HG03354 (cell line): ENCODE results near the gene SYTL2.

Experiments used
- ATAC-seq: cut with Tn5 transposase; IDR thresholded peaks from one replicate; pipeline ENCODE4 v1.9.1; 2021; ENCODE audit warnings: mild to moderate bottlenecking; ENCODE audit not compliant: unreplicated experiment, poor library complexity, severe bottlenecking

Gene SYTL2

GRCh38 chr11:85827748-85828639 lies 17.1 kb upstream of the SYTL2 start:
- ATAC-seq: no peak

GRCh38 chr11:85826116-85826855 lies 15.3 kb upstream of the SYTL2 start:
- peak; percentile 58 for ATAC-seq

- no peak for ATAC-seq
Measured at GRCh38 chr11:85825616-85826015, 14.7 kb upstream of the SYTL2 start.

- no peak for ATAC-seq
Measured at GRCh38 chr11:85823816-85824215, 12.9 kb upstream of the SYTL2 start.

GRCh38 chr11:85822814-85823213 lies 11.9 kb upstream of the SYTL2 start:
- no peak for ATAC-seq

GRCh38 chr11:85821636-85822035 lies 10.7 kb upstream of the SYTL2 start:
- no peak for ATAC-seq

GRCh38 chr11:85819441-85819840 lies 8.5 kb upstream of the SYTL2 start:
- ATAC-seq: no peak

GRCh38 chr11:85815186-85815931 lies 4.4 kb upstream of the SYTL2 start:
- no peak for ATAC-seq

GRCh38 chr11:85813721-85814120 lies 2.8 kb upstream of the SYTL2 start:
- no peak for ATAC-seq

- ATAC-seq: no peak
Measured at GRCh38 chr11:85811624-85812023, 683 bp upstream of the SYTL2 start.

- no peak for ATAC-seq
Measured at GRCh38 chr11:85810521-85810870, 445 bp downstream of the SYTL2 start.

GRCh38 chr11:85809863-85810262 lies 1.1 kb downstream of the SYTL2 start:
- ATAC-seq: no peak

GRCh38 chr11:85809191-85809590 lies 1.8 kb downstream of the SYTL2 start:
- peak; percentile 68 for ATAC-seq

GRCh38 chr11:85806876-85807275 lies 4.1 kb downstream of the SYTL2 start:
- ATAC-seq: no peak

GRCh38 chr11:85806016-85806415 lies 4.9 kb downstream of the SYTL2 start:
- no peak for ATAC-seq

- ATAC-seq: no peak
Measured at GRCh38 chr11:85805387-85805786, 5.6 kb downstream of the SYTL2 start.

- ATAC-seq: no peak
Measured at GRCh38 chr11:85803920-85804319, 7.0 kb downstream of the SYTL2 start.

GRCh38 chr11:85803303-85803702 lies 7.6 kb downstream of the SYTL2 start:
- no peak for ATAC-seq

- no peak for ATAC-seq
Measured at GRCh38 chr11:85801527-85801926, 9.4 kb downstream of the SYTL2 start.

GRCh38 chr11:85800595-85801342 lies 10.2 kb downstream of the SYTL2 start:
- ATAC-seq: no peak
